DMS153 (cell line): ENCODE results near the gene NMT1.

Source experiments
- DNase-seq: peaks from one replicate; lab custom pipeline; 2025; lab: John Stamatoyannopoulos, UW

NMT1 gene

GRCh38 chr17:45060797-45061605 lies at the start of gene NMT1:
Gene NMT1 (plus strand): TSS chr17:45061317. CDS start chr17:45061330, 13 bp downstream.
- DNase-seq: peak; percentile 99

GRCh38 chr17:45011767-45012166 lies 49.4 kb upstream of the NMT1 start:
- DNase-seq: no peak

- DNase-seq: peak; percentile 4
These were observed 47.8 kb upstream of the NMT1 start for GRCh38 chr17:45013021-45013997.

GRCh38 chr17:45016237-45016636 lies 44.9 kb upstream of the NMT1 start:
- DNase-seq: no peak

GRCh38 chr17:45016823-45017222 lies 44.3 kb upstream of the NMT1 start:
- DNase-seq: no peak

- no peak for DNase-seq
These were observed 42.6 kb upstream of the NMT1 start for GRCh38 chr17:45018514-45018847.

- no peak for DNase-seq
These were observed 42.0 kb upstream of the NMT1 start for GRCh38 chr17:45018848-45019711.

- DNase-seq: peak; percentile 9
These were observed 40.6 kb upstream of the NMT1 start for GRCh38 chr17:45020354-45021138.

GRCh38 chr17:45021607-45022287 lies 39.4 kb upstream of the NMT1 start:
- DNase-seq: no peak

GRCh38 chr17:45022288-45022648 lies 38.8 kb upstream of the NMT1 start:
- DNase-seq: no peak

- DNase-seq: no peak
These were observed 38.3 kb upstream of the NMT1 start for GRCh38 chr17:45022655-45023339.

- DNase-seq: no peak
These were observed 32.0 kb upstream of the NMT1 start for GRCh38 chr17:45029096-45029495.

GRCh38 chr17:45029758-45030423 lies 31.2 kb upstream of the NMT1 start:
- no peak for DNase-seq

GRCh38 chr17:45030733-45031132 lies 30.4 kb upstream of the NMT1 start:
- no peak for DNase-seq

- DNase-seq: no peak
These were observed 29.6 kb upstream of the NMT1 start for GRCh38 chr17:45031231-45032173.

- DNase-seq: no peak
These were observed 29.0 kb upstream of the NMT1 start for GRCh38 chr17:45032174-45032541.

GRCh38 chr17:45034599-45034998 lies 26.5 kb upstream of the NMT1 start:
- DNase-seq: no peak

GRCh38 chr17:45035848-45036247 lies 25.3 kb upstream of the NMT1 start:
- no peak for DNase-seq
